Glutamatergic neuron (in vitro differentiated cells): Measurements from ENCODE around the gene GOLGA2. TPM values are rescaled to one million over a fixed set of nuclear protein-coding genes. Genes with fewer than 3 reads are reported as not detected.

ENCODE experiments used
- DNase-seq: peaks from one replicate; pipeline ENCODE4 v3.0.0; 2022
- H3K27ac Mint-ChIP-seq: one replicate; pipeline ENCODE4 v1.8.0; 2020; ENCODE audit warnings: mild to moderate bottlenecking, mixed read lengths, inconsistent platforms; ENCODE audit not compliant: unreplicated experiment
- H3K27me3 Mint-ChIP-seq: one replicate; pipeline ENCODE4 v1.8.0; 2020; ENCODE audit warnings: mild to moderate bottlenecking, moderate library complexity, mixed read lengths, inconsistent platforms; ENCODE audit not compliant: unreplicated experiment
- H3K36me3 Mint-ChIP-seq: one replicate; pipeline ENCODE4 v1.8.0; 2020; ENCODE audit warnings: mild to moderate bottlenecking, mixed read lengths, inconsistent platforms; ENCODE audit not compliant: unreplicated experiment
- H3K4me1 Mint-ChIP-seq: one replicate; pipeline ENCODE4 v1.8.0; 2020; ENCODE audit warnings: mild to moderate bottlenecking, low read depth, mixed read lengths, inconsistent platforms; ENCODE audit not compliant: unreplicated experiment
- H3K4me3 Mint-ChIP-seq: one replicate; pipeline ENCODE4 v1.8.0; 2020; ENCODE audit warnings: mild to moderate bottlenecking, mixed read lengths, inconsistent platforms; ENCODE audit not compliant: unreplicated experiment
- H3K9me3 Mint-ChIP-seq: one replicate; pipeline ENCODE4 v1.8.0; 2020; ENCODE audit warnings: mild to moderate bottlenecking, moderate library complexity, mixed read lengths, inconsistent platforms; ENCODE audit not compliant: unreplicated experiment
- CTCF ChIP-seq: fragments of 200-600 bp; sonication (generic); IDR thresholded peaks from one replicate; pipeline ENCODE4 v1.5.0; 2021; ENCODE audit not compliant: partially characterized antibody, unreplicated experiment
- total RNA-seq: library from RNA; stranded (reverse); fragmentation: NEBNext Ultra II Directional; extraction: Animal tissue kit (Norgen Biotek cat#: 25700); gene quantifications from one replicate; pipeline ENCODE4 v1.2.1, GENCODE V29; 2021; ENCODE audit not compliant: unreplicated experiment

Gene GOLGA2
- total RNA-seq, 1 donor from 2014 or later, result 78.3 TPM

- H3K9me3 Mint-ChIP-seq, result peaks cover 9% of the 10 kb centered on the region
- H3K27ac Mint-ChIP-seq, result no peak overlapping the region
- H3K4me3 Mint-ChIP-seq, result no peak overlapping the region
Observed at GRCh38 chr9:128253140-128253990, 22.4 kb downstream of the GOLGA2 start.

GRCh38 chr9:128252317-128253139, 23.3 kb downstream of the GOLGA2 start:
- Mint-ChIP-seq H3K4me1 (peaks cover 20% of the 10 kb centered on the region), H3K4me3 (peak overlapping the region; percentile 8), H3K36me3 (peaks cover 6% of the 10 kb centered on the region), H3K27me3 (peaks cover 25% of the 10 kb centered on the region), H3K27ac (peak overlapping the region; percentile 65), H3K9me3 (peaks cover 9% of the 10 kb centered on the region)
- no peak for TF ChIP-seq CTCF
- no peak for DNase-seq

More at GRCh38 chr9:128253140-128253990, 22.4 kb downstream of the GOLGA2 start:
- no peak for DNase-seq
- peaks cover 6% of the 10 kb centered on the region for H3K36me3 Mint-ChIP-seq
- TF ChIP-seq CTCF, result no peak
- peaks cover 17% of the 10 kb centered on the region for H3K4me1 Mint-ChIP-seq
- H3K27me3 Mint-ChIP-seq, result peaks cover 25% of the 10 kb centered on the region

- Mint-ChIP-seq H3K27ac (no peak overlapping the region), H3K9me3 (peaks cover 9% of the 10 kb centered on the region), H3K4me1 (peaks cover 20% of the 10 kb centered on the region), H3K4me3 (peak overlapping the region; percentile 48), H3K27me3 (peaks cover 22% of the 10 kb centered on the region), H3K36me3 (peaks cover 6% of the 10 kb centered on the region)
- DNase-seq, result no peak
- no peak for TF ChIP-seq CTCF
Observed at GRCh38 chr9:128251732-128252100, 24.1 kb downstream of the GOLGA2 start.

- TF ChIP-seq CTCF, result no peak
- H3K36me3 Mint-ChIP-seq, result peaks cover 6% of the 10 kb centered on the region
- H3K4me1 Mint-ChIP-seq, result peaks cover 20% of the 10 kb centered on the region
- peaks cover 24% of the 10 kb centered on the region for H3K27me3 Mint-ChIP-seq
- no peak for DNase-seq
- H3K9me3 Mint-ChIP-seq, result peaks cover 9% of the 10 kb centered on the region
- no peak overlapping the region for H3K27ac Mint-ChIP-seq
- peak overlapping the region; percentile 82 for H3K4me3 Mint-ChIP-seq
Observed at GRCh38 chr9:128250839-128251731, 24.7 kb downstream of the GOLGA2 start.
